ENCODE results near the gene MSRB3. TPM values are rescaled to one million over a fixed set of nuclear protein-coding genes. Genes with fewer than 3 reads are reported as not detected.

Gene MSRB3
- total and polyA plus RNA-seq, 2 of the 4 experiments (the other 2 are of a cell fraction): 31.7 to 35.7 TPM

GRCh38 chr12:65238609-65239008, 39.9 kb upstream of the MSRB3 start:
- POLR2A ChIA-PET (ENCODE audit: unreplicated experiment): no interaction called here
- no peak for ATAC-seq (ENCODE audit: low read depth)
- H3K36me3 ChIP-seq (ENCODE audit: control insufficient read depth, insufficient read depth, low read length): peaks cover 6% of the 10 kb centered on the region

More at GRCh38 chr12:65238609-65239008, 39.9 kb upstream of the MSRB3 start:
- H4K8ac ChIP-seq (ENCODE audit: low read depth in 2 of 2, low read length in 2 of 2): no peak overlapping the region
- no peak overlapping the region for H3K27ac ChIP-seq (ENCODE audit: insufficient read depth, low read length)
- H3K9ac ChIP-seq (ENCODE audit: low read depth, low read length): no peak overlapping the region
- in situ Hi-C loops (cut with MboI; ENCODE audit: low sequenced_read_pairs): loop anchor here (25.0 kb wide), 1 partner anchor 351 kb away; no protein-coding TSS in a partner anchor
- no peak overlapping the region for H3K56ac ChIP-seq (ENCODE audit: extremely low read depth, insufficient read depth, low read length)
- H3K23ac ChIP-seq (ENCODE audit: low read depth, low read length): no peak overlapping the region
- DNase-seq: no peak
- H2BK15ac ChIP-seq (ENCODE audit: low read depth, low read length): no peak overlapping the region
- no peak overlapping the region for H2AFZ ChIP-seq (replicated peaks; ENCODE audit: low read length, poor library complexity)
- no TSS peak for BruUV-seq (replicated peaks)
- no peak overlapping the region for H3K18ac ChIP-seq (ENCODE audit: low read depth, low read length)
- no peaks in the 10 kb centered on the region for H3K27me3 ChIP-seq (ENCODE audit: control insufficient read depth, insufficient read depth, low read length)
- H3K14ac ChIP-seq (replicated peaks; ENCODE audit: low read depth, low read length): no peak overlapping the region
- intact Hi-C loops (cut with micrococcal nuclease): no loop called here
- no peaks in the 10 kb centered on the region for H4K20me1 ChIP-seq (ENCODE audit: insufficient read depth, low read length)
- 0 out of 2 replicates have a peak, but pooled peaks cover 3% of the 10 kb centered on the region for H3K9me1 ChIP-seq (ENCODE audit: insufficient read depth, low read length)
- TF ChIP-seq ELK1 (IDR thresholded peaks at IDR 0.05; ENCODE audit: borderline replicate concordance, low read depth, low read length): no peak
- TF ChIP-seq MXI1 (IDR thresholded peaks at IDR 0.05; ENCODE audit: borderline replicate concordance, low read depth, low read length): no peak
- TF ChIP-seq CTCF (conservative IDR thresholded peaks at IDR 0.05; ENCODE audit: low read depth, low read length): no peak
- TF ChIP-seq MAFK (IDR thresholded peaks at IDR 0.05; ENCODE audit: low read depth, low read length): no peak
- TF ChIP-seq RCOR1 (IDR thresholded peaks at IDR 0.05; ENCODE audit: insufficient replicate concordance, low read length): no peak
- TF ChIP-seq BHLHE40 (IDR thresholded peaks at IDR 0.05; ENCODE audit: low read depth, low read length): no peak
- no peak for TF ChIP-seq NFE2L2 (IDR thresholded peaks at IDR 0.05; ENCODE audit: low read depth, low read length)
- TF ChIP-seq MAZ (IDR thresholded peaks at IDR 0.05; ENCODE audit: borderline replicate concordance, low read depth, low read length): no peak
- no peak overlapping the region for H2AK5ac ChIP-seq (ENCODE audit: low read depth, low read length)
- no peaks in the 10 kb centered on the region for H3K4me1 ChIP-seq (ENCODE audit: control insufficient read depth, insufficient read depth, low read length)
- no peak overlapping the region for H3K4me2 ChIP-seq (ENCODE audit: low read depth, low read length)
- H3K4me3 ChIP-seq (ENCODE audit: insufficient read depth, low read depth, low read length): no peak overlapping the region
- H2BK20ac ChIP-seq (ENCODE audit: low read depth, low read length): no peak overlapping the region
- no peak overlapping the region for H2BK5ac ChIP-seq (ENCODE audit: low read depth, low read length, poor library complexity, severe bottlenecking)
- H3K9me3 ChIP-seq (ENCODE audit: control insufficient read depth, insufficient read depth, low read length): no peaks in the 10 kb centered on the region
- dilution Hi-C loops (cut with HindIII; ENCODE audit: low sequenced_read_pairs, unreplicated experiment): no loop called here
- WGBS, 2 experiments (ENCODE audit: extremely low coverage in 2 of 2, insufficient read length in 1 of 2): 80% methylated on average over 1 of the region's 3 CpGs; no CpG with 5 or more reads in 1 of the 2 experiments
- peaks cover 6 to 7% of the 10 kb centered on the region in 2 experiments for H3K79me1 ChIP-seq (ENCODE audit: low read depth in 1 of 2, low read length in 2 of 2)
- no peak overlapping the region for H4K5ac ChIP-seq (ENCODE audit: low read depth, low read length)
- H3K4ac ChIP-seq (ENCODE audit: low read depth, low read length): no peak overlapping the region
- CTCF ChIA-PET: no interaction called here
- H4K91ac ChIP-seq (ENCODE audit: insufficient read depth, low read depth, low read length): no peak overlapping the region
- no peak overlapping the region for H2BK120ac ChIP-seq (ENCODE audit: low read depth, low read length)
- H2AK9ac ChIP-seq (replicated peaks; ENCODE audit: low read depth, low read length, poor library complexity): no peak overlapping the region

All from IMR-90 (cell line).